Caco-2 (cell line): Measurements from ENCODE around the gene FBXL19. TPM values are rescaled to one million over a fixed set of nuclear protein-coding genes. Genes with fewer than 3 reads are reported as not detected.

Source experiments
- BruUV-seq: library from RNA; stranded (reverse); fragments of 400-500 nt; replicated peaks from 2 replicates; lab custom pipeline; 2021; lab: Mats Ljungman, UMichigan
- CTCF ChIA-PET: fragments of 300-600 bp; sonication (Branson Sonifier 250); formaldehyde crosslinking; loops from one replicate; lab custom pipeline; 2022; ENCODE audit warnings: antibody characterized with exemption; lab: Charles Lee
- POLR2A ChIA-PET: fragments of 300-600 bp; sonication (Branson Sonifier 250); formaldehyde crosslinking; loops from one replicate; lab custom pipeline; 2022; ENCODE audit warnings: antibody characterized with exemption; lab: Charles Lee
- DNase-seq, 2 experiments: peaks; one replicate each; pipeline versions ENCODE4 v3.0.0 to v3.0.0-alpha.2; 2020 to 2022
- H3K27me3 ChIP-seq: replicated peaks from 2 replicates; pipeline ENCODE4 v1.6.0; 2011; ENCODE audit warnings: low read length; ENCODE audit not compliant: control insufficient read depth, insufficient read depth
- H3K36me3 ChIP-seq: 2 replicates; pipeline ENCODE4 v1.5.1; 2011; ENCODE audit warnings: low read length; ENCODE audit not compliant: control insufficient read depth, insufficient read depth
- H3K4me1 ChIP-seq: fragments of 250-450 bp; sonication (Bioruptor Pico); 2 replicates; pipeline ENCODE4 v1.5.1; 2020; ENCODE audit warnings: mild to moderate bottlenecking
- H3K4me3 ChIP-seq: 2 replicates; pipeline ENCODE4 v1.5.1; 2011; ENCODE audit warnings: low read depth, mild to moderate bottlenecking, control low read depth, low read length
- H3K9me3 ChIP-seq: fragments of 250-450 bp; sonication (Bioruptor Pico); 2 replicates; pipeline ENCODE4 v1.5.1; 2020; ENCODE audit warnings: mild to moderate bottlenecking, moderate library complexity
- H3K27ac Mint-ChIP-seq: one replicate; pipeline ENCODE4 v1.8.0; 2022; ENCODE audit warnings: mixed read lengths; ENCODE audit not compliant: unreplicated experiment
- H3K27me3 Mint-ChIP-seq: one replicate; pipeline ENCODE4 v1.8.0; 2022; ENCODE audit warnings: mixed read lengths; ENCODE audit not compliant: insufficient read depth, unreplicated experiment
- H3K36me3 Mint-ChIP-seq: one replicate; pipeline ENCODE4 v1.8.0; 2022; ENCODE audit warnings: mild to moderate bottlenecking, mixed read lengths; ENCODE audit not compliant: insufficient read depth, unreplicated experiment
- H3K4me1 Mint-ChIP-seq: one replicate; pipeline ENCODE4 v1.8.0; 2022; ENCODE audit warnings: low read depth, mixed read lengths; ENCODE audit not compliant: unreplicated experiment
- H3K4me3 Mint-ChIP-seq: one replicate; pipeline ENCODE4 v1.8.0; 2022; ENCODE audit warnings: mild to moderate bottlenecking, moderate library complexity, mixed read lengths; ENCODE audit not compliant: unreplicated experiment
- H3K9me3 Mint-ChIP-seq: one replicate; pipeline ENCODE4 v1.8.0; 2022; ENCODE audit warnings: mixed read lengths; ENCODE audit not compliant: unreplicated experiment
- intact Hi-C: fragments of 100-400 bp; cut with micrococcal nuclease; formaldehyde crosslinking; loops from one replicate; pipeline ENCODE4 v1.10.0; 2022; ENCODE audit not compliant: unreplicated experiment
- total RNA-seq: library from RNA; stranded (reverse); gene quantifications from 2 replicates; pipeline ENCODE4 v1.2.3, GENCODE V29; 2022
- TF ChIP-seq, protein P1 (sequence below), 2 experiments: fragments of 200-600 bp in 1 of 2; IDR thresholded peaks; 1 replicate in 1 of 2; 2 replicates in 1 of 2; pipeline versions ENCODE4 v1.5.1 to v1.8.0; 2011 to 2022; ENCODE audit warnings: antibody characterized with exemption in 1 of 2, control low read depth in 1 of 2, inconsistent platforms in 1 of 2, low read depth in 1 of 2, low read length in 1 of 2, mild to moderate bottlenecking in 1 of 2, moderate library complexity in 1 of 2; ENCODE audit not compliant: insufficient read depth in 1 of 2, severe bottlenecking in 1 of 2, unreplicated experiment in 1 of 2

Gene FBXL19
- total RNA-seq, 1 experiment from 2014 or later = 20.2 TPM

DNA sequence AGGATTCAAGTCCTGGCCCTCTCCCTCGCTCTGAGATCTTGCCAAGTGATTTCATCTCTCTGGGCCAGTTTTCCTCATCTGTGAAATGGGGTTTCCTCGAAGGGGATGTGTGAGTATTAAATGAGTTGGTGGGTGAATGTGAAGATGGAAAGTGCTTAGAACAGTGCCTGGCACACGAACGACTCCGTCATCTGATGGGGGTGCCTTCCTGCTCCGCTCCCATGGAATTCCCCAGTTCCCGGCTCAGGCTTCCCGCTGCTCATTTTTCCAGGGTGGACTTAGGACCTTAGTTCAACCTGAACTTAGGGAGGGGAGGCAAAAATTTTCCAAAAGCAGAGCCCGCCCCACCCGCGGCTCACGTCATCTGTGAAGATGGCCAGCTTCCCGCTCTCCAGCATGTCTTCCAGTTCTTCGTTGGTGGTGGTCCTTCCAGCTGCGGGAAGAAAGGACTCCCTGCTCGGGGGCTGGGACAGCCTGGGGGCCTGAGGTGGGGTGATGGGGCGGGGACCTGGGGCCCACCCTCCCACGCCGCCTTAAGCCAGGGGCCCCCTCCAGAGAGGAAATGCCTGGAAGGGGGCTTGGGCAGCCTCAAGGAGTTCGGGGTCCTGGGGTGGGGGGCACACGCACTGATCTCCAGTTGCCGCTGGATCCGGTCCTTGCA lies 73.1 kb downstream of the FBXL19 start:
- Mint-ChIP-seq H3K27ac (peak overlapping the region; percentile 58), H3K36me3 (no peaks in the 10 kb centered on the region), H3K4me3 (peak overlapping the region; percentile 83), H3K27me3 (no peaks in the 10 kb centered on the region), H3K4me1 (peaks cover 14% of the 10 kb centered on the region), H3K9me3 (no peaks in the 10 kb centered on the region)
- peak; percentile 41 to 66 for DNase-seq
- H3K9me3 ChIP-seq = no peaks in the 10 kb centered on the region
- no peaks in the 10 kb centered on the region for H3K27me3 ChIP-seq
- peaks cover 24% of the 10 kb centered on the region for H3K4me1 ChIP-seq
- POLR2A ChIA-PET = interaction anchor here (1.1 kb wide), 1 partner anchor 121 kb away, joined by 3 read pairs; no protein-coding TSS in a partner anchor
- peak overlapping the region; percentile 46 for H3K4me3 ChIP-seq
- TF ChIP-seq, protein P1, sequence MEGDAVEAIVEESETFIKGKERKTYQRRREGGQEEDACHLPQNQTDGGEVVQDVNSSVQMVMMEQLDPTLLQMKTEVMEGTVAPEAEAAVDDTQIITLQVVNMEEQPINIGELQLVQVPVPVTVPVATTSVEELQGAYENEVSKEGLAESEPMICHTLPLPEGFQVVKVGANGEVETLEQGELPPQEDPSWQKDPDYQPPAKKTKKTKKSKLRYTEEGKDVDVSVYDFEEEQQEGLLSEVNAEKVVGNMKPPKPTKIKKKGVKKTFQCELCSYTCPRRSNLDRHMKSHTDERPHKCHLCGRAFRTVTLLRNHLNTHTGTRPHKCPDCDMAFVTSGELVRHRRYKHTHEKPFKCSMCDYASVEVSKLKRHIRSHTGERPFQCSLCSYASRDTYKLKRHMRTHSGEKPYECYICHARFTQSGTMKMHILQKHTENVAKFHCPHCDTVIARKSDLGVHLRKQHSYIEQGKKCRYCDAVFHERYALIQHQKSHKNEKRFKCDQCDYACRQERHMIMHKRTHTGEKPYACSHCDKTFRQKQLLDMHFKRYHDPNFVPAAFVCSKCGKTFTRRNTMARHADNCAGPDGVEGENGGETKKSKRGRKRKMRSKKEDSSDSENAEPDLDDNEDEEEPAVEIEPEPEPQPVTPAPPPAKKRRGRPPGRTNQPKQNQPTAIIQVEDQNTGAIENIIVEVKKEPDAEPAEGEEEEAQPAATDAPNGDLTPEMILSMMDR (IDR thresholded peaks at IDR 0.05; ENCODE audit: insufficient read depth in 1 of 2, low read depth in 1 of 2, low read length in 1 of 2, severe bottlenecking in 1 of 2, unreplicated experiment in 1 of 2) = no peak
- H3K36me3 ChIP-seq = no peaks in the 10 kb centered on the region
- TSS peak; percentile 80 for BruUV-seq
- CTCF ChIA-PET = interaction anchor here (0.7 to 1.6 kb wide), 2 partner anchors 11 to 446 kb away, joined by 4 to 5 read pairs; partner anchors contain the start of genes HSD3B7 and ZNF843
- intact Hi-C loops = no loop called here

DNA sequence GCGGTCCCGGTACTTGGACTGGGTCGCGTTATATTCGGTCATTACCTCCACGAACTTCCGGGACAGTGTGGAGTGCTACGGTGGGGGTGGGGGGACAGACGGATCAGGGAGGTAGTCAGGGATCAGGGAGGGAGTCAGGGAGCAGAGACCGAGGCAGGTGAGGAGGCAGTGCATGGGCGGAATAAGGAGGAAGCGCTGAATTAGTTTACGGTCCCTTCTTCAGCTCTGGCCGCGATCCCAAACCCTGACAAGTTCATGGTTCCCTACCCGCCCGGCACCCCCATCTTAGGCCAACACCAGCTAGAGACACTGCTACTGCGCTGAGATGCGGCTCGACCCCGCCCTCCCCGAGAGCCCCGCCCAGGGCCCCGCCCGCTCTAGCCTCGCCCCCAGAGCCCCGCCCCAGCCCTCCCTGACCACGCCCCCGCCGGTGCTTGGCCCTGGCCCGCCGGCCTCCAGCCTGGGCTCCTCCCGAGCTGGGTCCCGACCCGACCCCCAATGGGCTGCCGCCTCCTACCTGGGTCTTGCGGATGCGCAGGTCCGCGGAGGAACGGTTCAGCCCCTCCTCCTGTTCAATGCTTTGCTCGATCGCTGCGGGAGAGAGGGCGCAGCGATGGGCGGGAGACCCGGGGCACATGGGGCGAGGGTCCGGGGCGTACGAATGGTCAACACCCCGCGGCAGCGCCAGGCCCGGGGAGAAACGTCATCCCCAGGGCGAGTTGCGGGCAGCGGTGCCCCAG lies 73.8 kb downstream of the FBXL19 start:
- Mint-ChIP-seq H3K4me1 (peaks cover 14% of the 10 kb centered on the region), H3K27ac (no peak overlapping the region), H3K4me3 (peak overlapping the region; percentile 83), H3K9me3 (no peaks in the 10 kb centered on the region), H3K36me3 (no peaks in the 10 kb centered on the region), H3K27me3 (no peaks in the 10 kb centered on the region)
- H3K4me3 ChIP-seq = peak overlapping the region; percentile 46
- TF ChIP-seq, protein P1 (IDR thresholded peaks at IDR 0.05; ENCODE audit: insufficient read depth in 1 of 2, low read depth in 1 of 2, low read length in 1 of 2, severe bottlenecking in 1 of 2, unreplicated experiment in 1 of 2) = no peak
- DNase-seq = peak; percentile 65 to 76
- H3K9me3 ChIP-seq = no peaks in the 10 kb centered on the region
- CTCF ChIA-PET = interaction anchor here (0.7 to 1.6 kb wide), 2 partner anchors 12 to 445 kb away, joined by 4 to 5 read pairs; partner anchors contain the start of genes HSD3B7 and ZNF843
- POLR2A ChIA-PET = interaction anchor here (1.1 kb wide), 1 partner anchor 121 kb away, joined by 3 read pairs; no protein-coding TSS in a partner anchor
- no TSS peak for BruUV-seq
- no peaks in the 10 kb centered on the region for H3K36me3 ChIP-seq
- intact Hi-C loops = no loop called here
- H3K4me1 ChIP-seq = peaks cover 24% of the 10 kb centered on the region
- H3K27me3 ChIP-seq = no peaks in the 10 kb centered on the region
